ENCODE data around the gene AQP9.

GRCh38 chr15:58142827-58143461, 4.8 kb downstream of the AQP9 start:
- TF ChIP-seq CTCF (IDR thresholded peaks at IDR 0.05): no peak
- no peak for TF ChIP-seq POLR2A (IDR thresholded peaks at IDR 0.05)
- no peak for TF ChIP-seq EP300 (IDR thresholded peaks at IDR 0.05)

Measured in tibial nerve (tissue), 4 donors.